HepG2 (cell line): Measurements from ENCODE around the gene RAB6B. TPM values are rescaled to one million over a fixed set of nuclear protein-coding genes. Genes with fewer than 3 reads are reported as not detected.

ENCODE experiments used
- ATAC-seq: fragments of 200-7000 bp; cut with Tn5 transposase; 3 replicates; pipeline ENCODE4 v1.9.1; 2020; ENCODE audit warnings: mild to moderate bottlenecking, moderate library complexity
- BruUV-seq: library from RNA; stranded (reverse); fragments of 400-500 nt; replicated peaks from 2 replicates; lab custom pipeline; 2021; lab: Mats Ljungman, UMichigan
- CTCF ChIA-PET: fragments of 300-600 bp; formaldehyde crosslinking; extraction: SDS; loops from one replicate; lab custom pipeline; 2021; ENCODE audit warnings: low total read pairs, inconsistent platforms, low intra/inter-chr PET ratio; lab: Yijun Ruan, JAX
- POLR2A ChIA-PET: fragments of 350-600 bp; sonication (Branson Sonifier 250); formaldehyde crosslinking; loops from one replicate; lab custom pipeline; 2020; ENCODE audit warnings: antibody characterized with exemption, inconsistent platforms; lab: Yijun Ruan, JAX
- DNase-seq: peaks from one replicate; pipeline ENCODE4 v3.0.0-alpha.2; 2015; ENCODE audit warnings: low spot score
- FAIRE-seq: peaks from 3 replicates; lab custom pipeline; 2011; peaks lifted over from hg19 to GRCh38; lab: Jason Lieb, UNC
- H2AFZ ChIP-seq: one replicate; pipeline ENCODE4 v1.6.1; 2011; ENCODE audit warnings: low read length, inconsistent platforms
- H3K27ac ChIP-seq: fragments of 300-600 bp; 3 replicates; pipeline ENCODE4 v1.8.0; 2011; ENCODE audit warnings: mixed run types, mild to moderate bottlenecking, mixed read lengths, low read length, inconsistent platforms; ENCODE audit not compliant: insufficient read depth; ENCODE audit errors: extremely low read length
- H3K27me3 ChIP-seq, 2 experiments: fragments of 200-600 bp in 1 of 2; 2 replicates in 1 of 2; 3 replicates in 1 of 2; pipeline versions ENCODE4 v1.6.0 to v1.8.0; 2011; ENCODE audit warnings: low read length in 2 of 2, mild to moderate bottlenecking in 2 of 2, moderate library complexity in 2 of 2, inconsistent platforms in 1 of 2; ENCODE audit not compliant: insufficient read depth in 2 of 2, control insufficient read depth in 1 of 2
- H3K36me3 ChIP-seq, 2 experiments: fragments of 200-600 bp in 1 of 2; replicated peaks in 1 of 2; 2 replicates in 1 of 2; 3 replicates in 1 of 2; pipeline versions ENCODE4 v1.5.1 to v1.8.0; 2011; ENCODE audit warnings: low read length in 2 of 2, inconsistent platforms in 1 of 2; ENCODE audit not compliant: insufficient read depth in 2 of 2, control insufficient read depth in 1 of 2
- H3K4me1 ChIP-seq: 2 replicates; pipeline ENCODE4 v1.5.1; 2012; ENCODE audit warnings: low read length, inconsistent platforms; ENCODE audit not compliant: insufficient read depth
- H3K4me2 ChIP-seq: 2 replicates; pipeline ENCODE4 v1.6.0; 2011; ENCODE audit warnings: low read depth, low read length, inconsistent platforms
- H3K4me3 ChIP-seq, 3 experiments: fragments of 200-600 bp in 1 of 3; sonication (generic), shearing (Covaris generic) in 1 of 3; replicated peaks in 1 of 3; 2 replicates each; pipeline ENCODE4 v1.5.1; 2011 to 2016; ENCODE audit warnings: low read length in 3 of 3, inconsistent platforms in 2 of 3, low read depth in 2 of 3, mild to moderate bottlenecking in 2 of 3, control low read depth in 1 of 3, mixed read lengths in 1 of 3; ENCODE audit not compliant: insufficient read depth in 1 of 3
- H3K79me2 ChIP-seq: one replicate; pipeline ENCODE4 v1.6.1; 2011; ENCODE audit warnings: low read length, inconsistent platforms; ENCODE audit not compliant: insufficient read depth
- H3K9ac ChIP-seq: 2 replicates; pipeline ENCODE4 v1.6.0; 2011; ENCODE audit warnings: mild to moderate bottlenecking, low read depth, low read length, inconsistent platforms; ENCODE audit not compliant: insufficient read depth
- H3K9me3 ChIP-seq: 2 replicates; pipeline ENCODE4 v1.5.1; 2012; ENCODE audit warnings: mild to moderate bottlenecking, low read length
- H4K20me1 ChIP-seq: 2 replicates; pipeline ENCODE4 v1.6.0; 2011; ENCODE audit warnings: inconsistent platforms, mild to moderate bottlenecking, low read length, moderate library complexity; ENCODE audit not compliant: insufficient read depth
- BHLHE40 ChIP-seq: IDR thresholded peaks from 2 replicates; pipeline ENCODE4 v1.6.1; 2011; ENCODE audit warnings: low read length, improper control_type of control experiment
- ETV5 ChIP-seq: IDR thresholded peaks from 2 replicates; pipeline ENCODE4 v1.6.1; 2018; ENCODE audit warnings: missing biosample characterization, missing genetic modification reagents, inconsistent platforms, borderline replicate concordance
- FLYWCH1 ChIP-seq: sonication (generic); formaldehyde crosslinking; IDR thresholded peaks from 2 replicates; pipeline ENCODE4 v1.8.1; 2023; ENCODE audit warnings: mild to moderate bottlenecking, missing genetic modification reagents
- FOSL2 ChIP-seq: sonication (generic); formaldehyde crosslinking; IDR thresholded peaks from 2 replicates; pipeline ENCODE4 v1.4.0; 2020; ENCODE audit warnings: missing genetic modification reagents
- GPN1 ChIP-seq: sonication (generic); formaldehyde crosslinking; IDR thresholded peaks from 2 replicates; pipeline ENCODE4 v1.5.1; 2020; ENCODE audit warnings: missing genetic modification reagents, borderline replicate concordance
- HDAC2 ChIP-seq: sonication (generic); formaldehyde crosslinking; IDR thresholded peaks from 2 replicates; pipeline ENCODE4 v1.4.0; 2020; ENCODE audit warnings: missing genetic modification reagents
- HNRNPL ChIP-seq: fragments of 200-400 bp; formaldehyde crosslinking; IDR thresholded peaks from 2 replicates; pipeline ENCODE4 v1.6.1; 2017; ENCODE audit warnings: mild to moderate bottlenecking, low read depth, low read length
- HOXD1 ChIP-seq: sonication (generic); formaldehyde crosslinking; IDR thresholded peaks from 2 replicates; pipeline ENCODE4 v1.5.0; 2020; ENCODE audit warnings: missing genetic modification reagents
- NCOA1 ChIP-seq: sonication (generic); formaldehyde crosslinking; IDR thresholded peaks from 2 replicates; pipeline ENCODE4 v1.9.0; 2021; ENCODE audit warnings: missing genetic modification reagents
- PAF1 ChIP-seq: IDR thresholded peaks from 2 replicates; pipeline ENCODE4 v1.6.1; 2016; ENCODE audit warnings: missing genetic modification reagents, missing compliant biosample characterization
- PITX1 ChIP-seq: sonication (generic); formaldehyde crosslinking; IDR thresholded peaks from 2 replicates; pipeline ENCODE4 v1.5.1; 2020; ENCODE audit warnings: mild to moderate bottlenecking, missing genetic modification reagents
- SMARCC2 ChIP-seq: fragments of 450-650 bp; IDR thresholded peaks from 2 replicates; pipeline ENCODE4 v1.6.1; 2017; ENCODE audit warnings: antibody characterized with exemption, mild to moderate bottlenecking
- SRSF1 ChIP-seq: fragments of 200-400 bp; formaldehyde crosslinking; optimal IDR thresholded peaks from 2 replicates; pipeline ENCODE3; 2017; ENCODE audit warnings: mild to moderate bottlenecking, low read depth, low read length, moderate library complexity
- TBL1XR1 ChIP-seq: fragments of 150-350 bp; IDR thresholded peaks from 2 replicates; pipeline ENCODE4 v1.6.1; 2014; ENCODE audit warnings: borderline replicate concordance, low read length; ENCODE audit not compliant: partially characterized antibody
- THYN1 ChIP-seq: sonication (generic); formaldehyde crosslinking; IDR thresholded peaks from 2 replicates; pipeline ENCODE4 v1.8.1; 2023; ENCODE audit warnings: low read depth, mild to moderate bottlenecking, moderate library complexity, missing genetic modification reagents, borderline replicate concordance
- ZBTB7B ChIP-seq: sonication (generic); formaldehyde crosslinking; IDR thresholded peaks from 2 replicates; pipeline ENCODE4 v1.4.0; 2020; ENCODE audit warnings: missing genetic modification reagents
- ZFP91 ChIP-seq: sonication (generic); formaldehyde crosslinking; IDR thresholded peaks from 2 replicates; pipeline ENCODE4 v1.9.0; 2022; ENCODE audit warnings: missing genetic modification reagents, mild to moderate bottlenecking, borderline replicate concordance
- ZNF670 ChIP-seq: sonication (generic); formaldehyde crosslinking; IDR thresholded peaks from 2 replicates; pipeline ENCODE4 v1.8.0; 2022; ENCODE audit warnings: mild to moderate bottlenecking, missing genetic modification reagents, borderline replicate concordance
- WGBS: methylation state at CpG from one replicate; pipeline ENCODE4 v1.1.6; 2017; ENCODE audit warnings: low lambda C conversion rate; 5-methylcytosine and 5-hydroxymethylcytosine counted together
- in situ Hi-C: cut with HindIII; loops from 2 replicates; pipeline ENCODE4 v1.10.0; 2017; ENCODE audit warnings: low pct_unique_long_range_greater_than_20kb; ENCODE audit not compliant: extremely low pct_ligation_motif_present
- intact Hi-C: fragments of 100-400 bp; cut with micrococcal nuclease; formaldehyde crosslinking; loops from one replicate; pipeline ENCODE4 v1.10.0; 2022; ENCODE audit not compliant: unreplicated experiment
- polyA plus RNA-seq, 8 experiments: library from polyadenylated mRNA; depleted of rRNA in 3 of 8; stranded (reverse) in 7 of 8; unstranded in 1 of 8; fragments of >200 nt; fragmentation: Illumina TruSeq in 4 of 8; extraction: Trizol in 4 of 8; gene quantifications; 2 replicates each; pipeline versions ENCODE4 v1.2.1 to v1.2.3, GENCODE V29; 2011 to 2016; ENCODE audit warnings: low read depth in 4 of 8, missing spikeins in 1 of 8, mixed read lengths in 1 of 8; ENCODE audit not compliant: insufficient read depth in 1 of 8
- total RNA-seq, 5 experiments: library from RNA; depleted of rRNA; stranded (reverse); fragments of >200 nt; fragmentation: Illumina TruSeq; extraction: Trizol; gene quantifications; 2 replicates each; pipeline ENCODE4 v1.2.3, GENCODE V29; 2016; ENCODE audit warnings: low read depth in 1 of 5
- TF ChIP-seq, protein P1 (sequence below): sonication (generic); formaldehyde crosslinking; IDR thresholded peaks from 2 replicates; pipeline ENCODE4 v1.4.0; 2020; ENCODE audit warnings: missing genetic modification reagents, borderline replicate concordance
- TF ChIP-seq, protein P2 (sequence below): sonication (generic); formaldehyde crosslinking; IDR thresholded peaks from 2 replicates; pipeline ENCODE4 v1.8.1; 2023; ENCODE audit warnings: missing genetic modification reagents, mild to moderate bottlenecking, borderline replicate concordance

RAB6B gene
- total and polyA plus RNA-seq, 2 of the 13 experiments (the other 11 are each of a cell fraction or from before 2014, with no cell fraction given): 0.16 TPM; not detected in 1

DNA sequence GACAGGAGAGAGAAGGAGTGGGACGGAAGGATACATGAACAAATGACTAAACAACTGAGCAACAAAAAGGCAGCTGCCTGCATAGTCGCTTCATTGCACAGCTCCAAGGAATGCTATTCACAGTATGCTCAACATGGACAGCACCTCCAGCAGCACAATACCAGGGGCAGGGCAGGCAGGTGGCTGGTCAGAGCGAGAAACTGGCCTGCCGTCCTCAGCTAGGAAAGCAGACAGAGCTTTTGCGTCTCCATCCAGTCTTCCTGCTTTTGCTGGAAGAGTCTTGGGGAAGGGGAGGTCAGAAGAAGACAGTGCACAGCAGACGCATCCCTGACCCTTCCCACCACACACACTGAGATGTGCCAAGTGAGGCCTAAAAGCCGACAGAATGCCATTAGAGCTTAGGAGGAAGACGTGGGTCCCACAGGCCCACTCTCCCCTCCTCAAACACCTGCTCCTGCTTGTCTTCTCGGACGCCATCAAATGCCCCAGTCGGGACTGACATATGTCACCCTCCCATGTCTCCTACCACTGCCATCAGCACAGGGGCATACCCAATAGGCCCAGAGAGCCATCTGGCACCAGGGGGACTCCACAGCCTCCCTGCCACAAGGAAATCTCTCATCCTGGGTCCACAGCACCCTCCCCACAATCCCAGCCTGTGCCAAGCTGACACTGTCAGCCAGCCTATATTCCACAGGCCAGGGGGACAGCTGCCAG, 3.9 kb downstream of the RAB6B start (continued):
- TF ChIP-seq, protein P1, sequence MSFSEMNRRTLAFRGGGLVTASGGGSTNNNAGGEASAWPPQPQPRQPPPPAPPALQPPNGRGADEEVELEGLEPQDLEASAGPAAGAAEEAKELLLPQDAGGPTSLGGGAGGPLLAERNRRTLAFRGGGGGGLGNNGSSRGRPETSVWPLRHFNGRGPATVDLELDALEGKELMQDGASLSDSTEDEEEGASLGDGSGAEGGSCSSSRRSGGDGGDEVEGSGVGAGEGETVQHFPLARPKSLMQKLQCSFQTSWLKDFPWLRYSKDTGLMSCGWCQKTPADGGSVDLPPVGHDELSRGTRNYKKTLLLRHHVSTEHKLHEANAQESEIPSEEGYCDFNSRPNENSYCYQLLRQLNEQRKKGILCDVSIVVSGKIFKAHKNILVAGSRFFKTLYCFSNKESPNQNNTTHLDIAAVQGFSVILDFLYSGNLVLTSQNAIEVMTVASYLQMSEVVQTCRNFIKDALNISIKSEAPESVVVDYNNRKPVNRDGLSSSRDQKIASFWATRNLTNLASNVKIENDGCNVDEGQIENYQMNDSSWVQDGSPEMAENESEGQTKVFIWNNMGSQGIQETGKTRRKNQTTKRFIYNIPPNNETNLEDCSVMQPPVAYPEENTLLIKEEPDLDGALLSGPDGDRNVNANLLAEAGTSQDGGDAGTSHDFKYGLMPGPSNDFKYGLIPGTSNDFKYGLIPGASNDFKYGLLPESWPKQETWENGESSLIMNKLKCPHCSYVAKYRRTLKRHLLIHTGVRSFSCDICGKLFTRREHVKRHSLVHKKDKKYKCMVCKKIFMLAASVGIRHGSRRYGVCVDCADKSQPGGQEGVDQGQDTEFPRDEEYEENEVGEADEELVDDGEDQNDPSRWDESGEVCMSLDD (CRISPR knock-in tag): no peak
- TF ChIP-seq ETV5 (CRISPR knock-in tag) (no peak), FOSL2 (no peak), TBL1XR1 (no peak), HNRNPL (no peak)

DNA sequence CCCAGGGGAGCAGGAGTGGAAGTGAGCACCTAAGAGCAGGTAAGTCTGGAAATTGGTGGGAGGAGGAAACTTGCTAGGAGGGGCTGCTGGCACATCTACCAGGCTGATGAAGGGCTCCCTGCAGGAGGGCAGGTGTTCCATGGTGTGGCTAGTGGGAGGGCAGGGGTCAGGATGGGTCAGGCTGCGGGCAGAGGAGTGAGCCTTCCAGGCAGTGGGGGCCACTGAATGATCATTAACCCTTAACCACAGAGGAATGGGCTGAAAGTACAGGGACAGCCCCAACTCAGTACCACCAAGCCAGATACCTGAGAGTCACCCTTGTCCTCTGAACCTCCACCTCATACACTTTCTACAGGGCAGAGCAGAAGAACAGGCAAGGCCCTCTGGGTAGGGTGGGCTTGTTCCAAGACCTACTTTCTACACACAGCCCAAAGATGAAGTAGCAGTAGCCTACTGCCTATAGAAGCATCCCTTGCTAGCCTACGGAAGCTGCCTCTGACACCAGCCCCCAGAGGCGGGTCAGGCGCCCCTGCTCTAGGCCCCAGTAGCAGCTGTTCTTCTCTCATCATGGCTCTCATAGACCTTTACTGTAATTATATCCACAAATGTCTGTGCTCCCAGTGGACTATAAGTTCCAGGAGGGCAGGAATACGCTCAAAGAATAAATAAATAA, 4.6 kb downstream of the RAB6B start:
- intact Hi-C loops: no loop called here
- FAIRE-seq: no peak
- CTCF ChIA-PET: no interaction called here
- no peak for TF ChIP-seq BHLHE40
- TF ChIP-seq HDAC2 (CRISPR knock-in tag): no peak
- no peak for TF ChIP-seq ZNF670 (CRISPR knock-in tag)
- no peak for TF ChIP-seq ZFP91 (CRISPR knock-in tag)
- no peak for TF ChIP-seq HOXD1 (CRISPR knock-in tag)
- TF ChIP-seq NCOA1: no peak
- no peak for TF ChIP-seq PAF1 (CRISPR knock-in tag)
- no peak for TF ChIP-seq PITX1 (CRISPR knock-in tag)
- no peak for TF ChIP-seq SMARCC2
- no peak for TF ChIP-seq FLYWCH1 (CRISPR knock-in tag)
- TF ChIP-seq GPN1 (CRISPR knock-in tag): no peak
- TF ChIP-seq, protein P2, sequence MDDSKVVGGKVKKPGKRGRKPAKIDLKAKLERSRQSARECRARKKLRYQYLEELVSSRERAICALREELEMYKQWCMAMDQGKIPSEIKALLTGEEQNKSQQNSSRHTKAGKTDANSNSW: no peak
- no peak for TF ChIP-seq SRSF1
- no peak for TF ChIP-seq ZBTB7B (CRISPR knock-in tag)
- no peak for TF ChIP-seq THYN1

More for the DNA sequence above, 4.6 kb downstream of the RAB6B start:
- no peak for DNase-seq
- H3K9me3 ChIP-seq: no peaks in the 10 kb centered on the region
- WGBS: 41% methylated on average over 3 of the region's 5 CpGs
- H3K4me2 ChIP-seq: no peak overlapping the region
- no peak overlapping the region for H2AFZ ChIP-seq
- H3K9ac ChIP-seq: no peak overlapping the region
- BruUV-seq: no TSS peak
- no peak overlapping the region for H3K4me3 ChIP-seq
- no peak for ATAC-seq
- POLR2A ChIA-PET: no interaction called here
- no peaks in the 10 kb centered on the region for H3K36me3 ChIP-seq
- H3K27me3 ChIP-seq: peaks cover 4 to 52% of the 10 kb centered on the region in 2 experiments; a peak in 4 of 5 replicates
- in situ Hi-C loops: no loop called here
- H3K27ac ChIP-seq: no peak overlapping the region
- no peaks in the 10 kb centered on the region for H3K79me2 ChIP-seq
- H3K4me1 ChIP-seq: no peaks in the 10 kb centered on the region
- H4K20me1 ChIP-seq: no peaks in the 10 kb centered on the region
